ENCODE data around the gene TRAPPC1.

- TF ChIP-seq CTCF (IDR thresholded peaks at IDR 0.05) (no peak), POLR2A (IDR thresholded peaks at IDR 0.05) (peak; percentile 20), POLR2AphosphoS5 (IDR thresholded peaks at IDR 0.05) (peak in 2 of 3 donors; percentile 37 to 69), EP300 (IDR thresholded peaks at IDR 0.05; ENCODE audit: low read depth) (no peak)
These were observed 15.9 kb downstream of the TRAPPC1 start, which contains the start of gene RNF227 for GRCh38 chr17:7915611-7916384.
